NOMO-1 treated with dmso at 0.1 percent for 144 hours (cell line): ENCODE measurements around the gene UQCC2.

ENCODE experiments used
- DNase-seq: peaks from one replicate; lab custom pipeline; 2025; ENCODE audit not compliant: unreplicated experiment; lab: John Stamatoyannopoulos, UW

Gene UQCC2

GRCh38 chr6:33708516-33709204 is 2.8 kb downstream of the UQCC2 start:
- DNase-seq: no peak

DNA sequence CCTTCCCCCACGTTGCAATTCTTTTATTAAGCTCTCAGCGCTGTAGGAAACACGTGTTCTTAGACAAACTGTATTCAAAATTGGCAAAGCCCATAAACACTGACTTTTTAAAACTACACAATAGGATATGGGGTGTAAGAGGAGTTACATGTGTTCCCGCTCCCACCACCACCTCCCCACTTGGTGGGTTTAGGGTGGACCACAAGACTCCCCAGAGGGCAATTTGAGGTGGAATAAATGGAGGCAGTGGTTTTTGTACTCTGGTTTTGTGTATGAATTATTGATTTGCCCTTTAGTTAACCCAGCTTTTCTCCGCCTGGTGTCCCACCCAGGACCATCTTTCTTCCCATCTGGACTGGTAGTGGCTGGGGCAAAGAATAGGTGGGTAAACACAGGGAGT is 3.7 kb downstream of the UQCC2 start:
- no peak for DNase-seq

GRCh38 chr6:33705955-33706725 is 5.4 kb downstream of the UQCC2 start:
- DNase-seq: no peak

DNA sequence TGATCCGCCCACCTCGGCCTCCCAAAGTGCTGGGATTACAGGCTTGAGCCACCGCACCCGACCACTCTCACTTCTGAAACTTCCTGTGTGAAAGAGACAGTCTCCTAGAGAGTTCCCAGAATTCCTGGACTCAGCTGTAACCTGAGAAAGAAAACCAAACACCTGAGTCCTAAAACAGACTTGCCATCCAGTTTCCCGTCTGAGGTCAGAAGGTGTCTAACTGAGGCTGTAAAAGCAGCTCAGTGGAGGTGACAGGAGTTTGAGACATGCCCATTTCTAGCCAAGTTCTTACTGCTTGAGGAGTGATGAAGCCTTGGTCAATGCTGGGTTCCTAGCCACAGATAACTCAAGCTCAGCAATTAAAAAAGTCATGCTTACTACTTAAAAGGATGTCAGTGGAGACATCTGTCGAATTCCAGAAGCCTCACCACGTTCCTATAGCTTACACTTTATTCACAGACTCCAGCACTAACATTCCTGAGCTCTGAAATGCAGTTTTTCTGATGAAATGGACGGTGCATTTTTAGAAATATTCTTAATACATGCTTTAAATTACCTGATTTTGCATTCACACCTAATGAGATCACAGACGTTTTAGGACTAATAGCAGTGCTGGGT is 6.1 kb downstream of the UQCC2 start:
- DNase-seq: no peak

GRCh38 chr6:33704215-33705066 is 7.1 kb downstream of the UQCC2 start:
- DNase-seq: no peak

GRCh38 chr6:33702345-33702977 is 9.0 kb downstream of the UQCC2 start:
- no peak for DNase-seq

- no peak for DNase-seq
Measured at GRCh38 chr6:33700391-33701050, 11.0 kb downstream of the UQCC2 start.

DNA sequence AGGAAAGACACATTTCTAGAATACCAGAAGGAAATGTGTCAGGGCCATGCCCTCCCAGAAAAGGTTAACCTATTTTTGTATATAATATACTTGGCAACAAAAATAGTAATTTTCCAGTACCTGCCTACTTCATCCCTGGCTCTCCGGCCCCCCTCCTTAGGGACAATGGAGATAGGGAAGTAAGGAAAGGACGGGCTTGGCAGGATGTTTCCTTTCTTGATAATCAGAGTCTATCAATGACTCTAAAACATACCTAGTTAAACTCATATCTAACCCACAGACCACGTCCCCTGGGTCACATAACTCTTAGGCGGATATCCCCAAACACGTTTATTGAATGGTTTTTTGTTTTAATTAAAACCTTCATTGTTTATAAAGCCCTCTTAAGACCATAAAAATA is 11.8 kb downstream of the UQCC2 start:
- DNase-seq: no peak

DNA sequence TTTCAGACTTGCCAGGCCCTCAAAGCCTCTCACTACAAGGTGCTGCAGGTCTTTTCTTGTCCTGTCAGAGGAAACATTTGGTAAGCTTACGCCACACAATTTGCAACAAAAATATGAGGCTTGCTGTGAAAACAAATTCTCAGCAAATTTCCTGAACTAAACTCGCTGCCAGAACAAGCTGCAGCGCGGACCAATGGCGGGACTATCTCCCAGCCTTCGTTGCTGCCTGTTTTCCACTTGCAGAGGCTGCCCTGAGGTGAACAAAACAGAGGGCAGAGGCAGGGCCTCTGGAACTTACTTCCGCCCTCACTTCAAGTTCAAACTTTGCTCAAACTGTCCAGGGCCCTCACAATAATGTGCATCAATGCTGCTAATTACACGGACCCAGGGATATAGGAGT is 12.4 kb downstream of the UQCC2 start:
- DNase-seq: no peak

DNA sequence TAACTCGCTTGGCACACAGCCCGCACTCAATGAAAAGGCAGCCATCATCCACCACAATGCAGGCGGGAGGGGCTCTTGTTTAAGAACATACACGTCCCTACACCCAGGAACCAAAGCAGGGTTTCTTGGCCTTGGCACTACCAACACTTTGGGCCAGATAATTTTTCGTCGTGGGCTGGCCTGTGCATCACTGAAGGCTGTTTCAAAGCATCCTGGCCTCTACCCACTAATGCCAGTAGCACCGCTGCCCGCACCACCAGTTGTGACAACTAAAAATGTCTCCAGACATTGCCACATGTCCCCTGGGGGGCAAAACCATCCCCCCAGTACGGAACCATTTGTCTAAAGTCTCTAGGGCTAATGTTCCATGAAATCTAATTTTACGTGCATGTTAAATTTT is 13.0 kb downstream of the UQCC2 start:
- DNase-seq: no peak

GRCh38 chr6:33697845-33698244 is 13.7 kb downstream of the UQCC2 start:
- DNase-seq: no peak

DNA sequence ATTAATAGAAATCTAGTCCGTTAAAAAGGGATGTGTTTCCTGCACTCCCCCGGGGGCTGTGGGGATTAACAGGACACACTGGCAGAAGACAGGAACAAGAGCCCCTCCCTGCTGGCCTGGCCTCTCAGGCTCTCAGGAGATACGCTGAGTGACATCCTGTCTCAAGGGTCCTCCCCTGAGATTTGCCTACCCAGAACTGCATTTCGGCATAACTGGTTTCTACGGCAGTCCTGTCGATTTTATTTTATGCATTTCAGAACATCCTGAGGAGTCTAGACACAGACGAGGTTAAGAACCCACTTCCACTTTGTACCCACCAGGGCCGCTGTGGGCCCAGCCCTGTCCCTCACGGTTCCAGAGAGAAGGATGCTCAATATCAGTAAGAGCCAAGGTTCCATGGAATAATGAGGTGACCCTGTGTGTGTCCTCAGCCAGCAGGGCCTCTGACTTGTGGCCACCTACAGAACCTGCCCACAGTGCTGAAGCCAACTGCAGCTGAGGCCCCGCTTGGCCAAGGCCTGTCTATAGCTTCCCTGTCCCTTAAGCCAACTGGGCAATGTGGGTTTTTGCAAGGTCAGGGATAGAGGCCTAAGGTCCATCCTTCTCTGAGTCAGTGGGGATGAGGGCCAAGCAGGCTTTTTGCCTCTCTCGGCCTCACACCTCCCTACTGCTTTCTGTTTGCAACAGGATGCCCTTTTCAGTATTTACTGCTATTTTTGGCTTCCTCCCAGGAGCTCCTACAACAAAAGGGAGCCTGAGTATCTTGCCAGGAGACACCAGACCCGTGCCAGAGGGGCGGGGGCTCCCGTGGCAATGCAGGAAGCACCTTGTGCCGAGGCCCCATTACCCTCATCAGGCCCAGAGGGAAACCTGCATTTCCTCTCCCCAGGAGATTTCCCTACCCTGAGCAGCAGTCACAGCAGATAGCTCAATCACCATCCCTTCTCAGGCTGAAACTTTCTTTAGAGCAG is 14.7 kb downstream of the UQCC2 start:
- no peak for DNase-seq

GRCh38 chr6:33696076-33696475 is 15.4 kb downstream of the UQCC2 start:
- DNase-seq: no peak

DNA sequence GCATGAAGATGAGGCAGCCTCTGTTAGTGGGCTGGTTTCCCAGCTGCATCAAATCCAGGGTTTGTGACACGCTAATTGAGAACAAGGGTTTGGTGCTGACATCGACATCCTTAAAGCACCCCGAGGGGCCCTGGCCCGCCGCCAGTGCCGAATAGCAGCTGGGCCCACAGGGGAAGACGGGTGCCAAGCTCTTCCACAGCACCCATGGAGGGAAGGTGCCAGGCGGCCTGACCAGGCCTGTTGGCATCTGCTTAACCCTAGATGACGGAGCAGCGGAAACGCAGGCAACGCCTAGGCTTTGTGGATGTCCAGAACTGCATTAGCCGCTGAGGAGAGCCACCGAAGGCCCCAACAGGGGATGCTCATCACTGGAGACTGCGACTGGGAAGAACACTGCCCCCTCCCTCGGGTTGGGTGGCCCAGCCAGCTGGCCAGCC is 16.0 kb downstream of the UQCC2 start:
- no peak for DNase-seq

DNA sequence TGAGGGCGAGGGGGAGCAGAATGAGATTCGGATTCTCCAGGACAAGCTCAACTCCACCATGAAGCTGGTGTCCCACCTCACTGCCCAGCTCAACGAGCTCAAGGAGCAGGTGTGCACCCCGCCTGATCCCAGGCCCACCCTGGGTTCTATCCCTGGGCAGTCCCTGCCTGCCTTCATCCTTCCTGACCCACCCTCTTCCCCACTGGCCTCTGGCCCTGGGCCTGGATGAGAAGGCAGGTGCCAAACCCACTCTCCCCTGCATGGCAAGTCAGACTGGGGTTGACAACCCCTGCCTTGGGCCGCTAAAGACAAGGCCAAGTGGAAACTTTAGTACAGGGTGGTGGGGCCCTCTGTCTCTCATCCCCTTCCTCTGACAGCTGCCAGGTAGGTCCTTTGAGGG is 16.5 kb downstream of the UQCC2 start:
- no peak for DNase-seq

- DNase-seq: no peak
Measured at GRCh38 chr6:33694401-33694931, 17.0 kb downstream of the UQCC2 start.

- no peak for DNase-seq
Measured at GRCh38 chr6:33693186-33694105, 18.1 kb downstream of the UQCC2 start.

GRCh38 chr6:33692760-33693158 is 18.7 kb downstream of the UQCC2 start:
- no peak for DNase-seq
